Measurements from ENCODE around the gene CAMKMT.

GRCh38 chr2:44718431-44718830, 356.7 kb downstream of the CAMKMT start:
- TF ChIP-seq EZH2 (IDR thresholded peaks at IDR 0.05; ENCODE audit: borderline replicate concordance, low read length) (no peak), CTCF (conservative IDR thresholded peaks at IDR 0.05 in 1 of 2, IDR thresholded peaks at IDR 0.05 in 1 of 2; ENCODE audit: extremely low read depth in 1 of 2, insufficient read depth in 1 of 2, low read depth in 1 of 2, low read length in 2 of 2) (no peak)

Measured in mammary epithelial cell (primary cell).